SKM-1 (cell line): Measurements from ENCODE around the gene GRIK4.
A peak's percentile ranks its signal among the peaks of the same experiment; 100 is the strongest.

Experiments
- DNase-seq: peaks from one replicate; lab custom pipeline; 2025; ENCODE audit not compliant: unreplicated experiment; lab: John Stamatoyannopoulos, UW

The GRIK4 gene

GRCh38 chr11:120900643-120901042, 389.1 kb downstream of the GRIK4 start:
- no peak for DNase-seq

GRCh38 chr11:120903686-120904085, 392.1 kb downstream of the GRIK4 start:
- DNase-seq = no peak

- DNase-seq = no peak
These were observed 392.6 kb downstream of the GRIK4 start for GRCh38 chr11:120904116-120904515.

- DNase-seq = no peak
These were observed 395.2 kb downstream of the GRIK4 start for GRCh38 chr11:120906766-120907165.

GRCh38 chr11:120907971-120908370, 396.4 kb downstream of the GRIK4 start:
- no peak for DNase-seq

- peak; percentile 87 for DNase-seq
These were observed 397.1 kb downstream of the GRIK4 start for GRCh38 chr11:120908461-120909181.

- no peak for DNase-seq
These were observed 398.3 kb downstream of the GRIK4 start for GRCh38 chr11:120909676-120910416.

GRCh38 chr11:120911943-120912342, 400.4 kb downstream of the GRIK4 start:
- DNase-seq = no peak

GRCh38 chr11:120912504-120912903, 401.0 kb downstream of the GRIK4 start:
- no peak for DNase-seq

GRCh38 chr11:120912915-120913314, 401.4 kb downstream of the GRIK4 start:
- DNase-seq = no peak

- no peak for DNase-seq
These were observed 402.5 kb downstream of the GRIK4 start for GRCh38 chr11:120914021-120914420.

GRCh38 chr11:120914601-120915000, 403.1 kb downstream of the GRIK4 start:
- no peak for DNase-seq

GRCh38 chr11:120917559-120918239, 406.2 kb downstream of the GRIK4 start:
- no peak for DNase-seq

GRCh38 chr11:120918257-120918656, 406.7 kb downstream of the GRIK4 start:
- DNase-seq = no peak

- DNase-seq = no peak
These were observed 407.5 kb downstream of the GRIK4 start for GRCh38 chr11:120919045-120919444.

GRCh38 chr11:120919566-120919965, 408.0 kb downstream of the GRIK4 start:
- DNase-seq = no peak

GRCh38 chr11:120923866-120924508, 412.4 kb downstream of the GRIK4 start:
- DNase-seq = no peak

- DNase-seq = no peak
These were observed 414.4 kb downstream of the GRIK4 start for GRCh38 chr11:120925944-120926343.

GRCh38 chr11:120928627-120929026, 417.1 kb downstream of the GRIK4 start:
- DNase-seq = no peak

- DNase-seq = no peak
These were observed 417.5 kb downstream of the GRIK4 start for GRCh38 chr11:120929090-120929489.

- peak; percentile 49 for DNase-seq
These were observed 418.2 kb downstream of the GRIK4 start for GRCh38 chr11:120929664-120930154.
